Measurements from ENCODE around the gene TMEM89.

TMEM89 gene

GRCh38 chr3:48625600-48625999 lies 4.0 kb upstream of the TMEM89 start:
- no peak overlapping the region for H3K4me3 ChIP-seq (ENCODE audit: low read depth, low read length)
- TF ChIP-seq CTCF (IDR thresholded peaks at IDR 0.05; ENCODE audit: insufficient read depth, low read length, missing control alignments), result no peak
- ChIA-PET CTCF (interaction anchor here (1.0 to 6.3 kb wide), 3 partner anchors 9 to 63 kb away, joined by 3 to 45 read pairs (median 16); partner anchors contain the start of genes SLC26A6 and UQCRC1), POLR2A (interaction anchor here (1.3 kb wide), 1 partner anchor 34 kb away, joined by 6 read pairs; no protein-coding TSS in a partner anchor)
- no peak for DNase-seq (ENCODE audit: low read depth, low spot score)

DNA sequence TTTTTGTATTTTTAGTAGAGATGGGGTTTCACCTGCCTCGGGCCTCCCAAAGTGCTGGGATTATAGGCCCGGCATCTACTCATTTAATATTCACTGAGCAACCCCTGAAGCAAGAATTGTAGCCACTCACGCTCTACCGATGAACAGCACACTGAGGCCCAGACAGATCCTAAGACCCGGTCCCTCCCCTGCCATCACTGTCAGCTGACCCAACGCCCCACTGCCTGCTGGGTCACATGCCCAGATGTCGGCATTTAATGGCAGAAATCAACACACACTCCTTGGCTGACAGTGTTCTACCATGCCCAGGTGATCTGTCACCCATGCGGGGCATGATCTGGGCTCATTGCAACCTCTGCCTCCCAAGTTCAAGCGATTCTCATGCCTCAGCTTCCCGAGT lies 3.2 kb upstream of the TMEM89 start:
- CTCF ChIA-PET, result interaction anchor here (1.0 to 6.3 kb wide), 4 partner anchors 10 to 62 kb away, joined by 3 to 45 read pairs (median 10); partner anchors contain the start of genes SLC26A6 and UQCRC1
- no peak for TF ChIP-seq CTCF (IDR thresholded peaks at IDR 0.05; ENCODE audit: insufficient read depth, low read length, missing control alignments)
- no peak for DNase-seq (ENCODE audit: low read depth, low spot score)
- no peak overlapping the region for H3K4me3 ChIP-seq (ENCODE audit: low read depth, low read length)
- POLR2A ChIA-PET, result interaction anchor here (0.6 to 1.3 kb wide), 3 partner anchors 14 to 33 kb away, joined by 3 to 6 read pairs (median 3); no protein-coding TSS in a partner anchor

DNA sequence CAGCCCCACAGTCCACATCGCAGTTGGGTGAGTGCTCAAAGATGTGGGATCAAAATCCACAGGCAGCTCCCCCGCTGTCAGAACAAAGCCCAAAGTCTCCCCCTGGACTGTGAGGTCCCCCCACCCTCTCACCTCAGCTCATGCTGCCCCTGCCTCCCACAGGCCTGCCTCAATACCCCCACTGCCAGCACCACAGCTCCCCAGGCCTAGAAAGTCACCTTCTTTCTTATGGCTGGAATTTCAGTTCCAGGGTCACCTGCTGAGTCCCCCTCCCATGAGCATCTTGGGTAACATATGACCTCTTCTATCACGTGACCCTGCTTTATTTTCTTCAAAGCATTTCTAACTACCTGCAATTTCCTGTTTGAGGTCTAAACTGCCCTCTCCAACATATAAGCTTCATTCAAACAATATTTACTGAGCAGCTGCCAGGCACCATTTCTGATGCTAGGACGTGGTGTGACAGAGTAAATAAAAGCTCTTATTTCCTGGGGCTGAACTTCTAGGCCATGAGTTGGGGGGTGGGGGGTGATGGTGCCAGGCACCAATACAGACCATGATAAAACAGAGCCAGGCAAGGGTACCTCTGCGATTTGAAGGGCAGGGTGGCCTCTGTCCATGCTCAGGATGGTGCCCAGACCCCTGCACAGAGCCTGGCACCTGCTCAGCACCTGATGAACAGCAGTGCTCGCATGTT lies 2.4 kb upstream of the TMEM89 start:
- POLR2A ChIA-PET, result interaction anchor here (0.7 to 0.8 kb wide), 2 partner anchors 19 to 26 kb away, joined by 3 read pairs; no protein-coding TSS in a partner anchor
- no peak for DNase-seq (ENCODE audit: low read depth, low spot score)
- no peak for TF ChIP-seq CTCF (IDR thresholded peaks at IDR 0.05; ENCODE audit: insufficient read depth, low read length, missing control alignments)
- CTCF ChIA-PET, result interaction anchor here (1.1 to 6.3 kb wide), 4 partner anchors 9 to 13 kb away, joined by 3 to 45 read pairs (median 10); partner anchors contain the start of genes SLC26A6 and UQCRC1
- no peak overlapping the region for H3K4me3 ChIP-seq (ENCODE audit: low read depth, low read length)

GRCh38 chr3:48619541-48620524 lies 1.7 kb downstream of the TMEM89 start:
- no peak for TF ChIP-seq CTCF (IDR thresholded peaks at IDR 0.05; ENCODE audit: insufficient read depth, low read length, missing control alignments)
- H3K4me3 ChIP-seq (ENCODE audit: low read depth, low read length), result no peak overlapping the region
- DNase-seq (ENCODE audit: low read depth, low spot score), result no peak
- POLR2A ChIA-PET, result no interaction called here
- CTCF ChIA-PET, result interaction anchor here (1.1 kb wide), 1 partner anchor 17 kb away, joined by 3 read pairs; no protein-coding TSS in a partner anchor

GRCh38 chr3:48617559-48617958 lies 4.0 kb downstream of the TMEM89 start:
- CTCF ChIA-PET, result interaction anchor here (1.6 kb wide), 1 partner anchor 10 kb away, joined by 5 read pairs; no protein-coding TSS in a partner anchor
- H3K4me3 ChIP-seq (ENCODE audit: low read depth, low read length), result no peak overlapping the region
- POLR2A ChIA-PET, result interaction anchor here (1.2 kb wide), 1 partner anchor 18 kb away, joined by 5 read pairs; the partner anchor contains the start of gene SLC26A6
- TF ChIP-seq CTCF (IDR thresholded peaks at IDR 0.05; ENCODE audit: insufficient read depth, low read length, missing control alignments), result no peak
- DNase-seq (ENCODE audit: low read depth, low spot score), result no peak

Measured in AG04449 (cell line).